Neural progenitor cell (in vitro differentiated cells): ENCODE data around the gene MYRIP.

Experiments
- CTCF ChIP-seq: fragments of 200-600 bp; sonication (generic); IDR thresholded peaks from 2 replicates; pipeline ENCODE4 v1.5.1; 2017; ENCODE audit warnings: antibody characterized with exemption, mild to moderate bottlenecking
- EZH2 ChIP-seq: fragments of 200-600 bp; sonication (generic); IDR thresholded peaks from 2 replicates; pipeline ENCODE4 v1.6.1; 2017; ENCODE audit warnings: antibody characterized with exemption, mild to moderate bottlenecking, moderate library complexity

GRCh38 chr3:40045051-40045450 lies 235.6 kb downstream of the MYRIP start:
- TF ChIP-seq CTCF = no peak
- no peak for TF ChIP-seq EZH2
